Left lung (tissue), 10 donors: Measurements from ENCODE around the gene VAV1. TPM values are rescaled to one million over a fixed set of nuclear protein-coding genes. Genes with fewer than 3 reads are reported as not detected.

Source experiments
- ATAC-seq: fragments of 200-7000 bp; cut with Tn5 transposase; one replicate; pipeline ENCODE4 v1.9.1; 2020; ENCODE audit warnings: moderate library complexity
- DNase-seq, 4 donors: peaks; one replicate each; pipeline ENCODE4 v3.0.0-alpha.2; 2013 to 2020
- H3K27ac ChIP-seq, 2 donors: fragments of 200-600 bp; sonication (generic) in 1 of 2; one replicate each; pipeline versions ENCODE4 v1.5.0 to v1.8.0; 2020 to 2021
- H3K27me3 ChIP-seq, 2 donors: fragments of 200-600 bp; sonication (generic) in 1 of 2; one replicate each; pipeline versions ENCODE4 v1.5.0 to v1.8.0; 2020 to 2021
- H3K36me3 ChIP-seq, 2 donors: fragments of 200-600 bp; sonication (generic) in 1 of 2; one replicate each; pipeline versions ENCODE4 v1.5.0 to v1.8.0; 2020 to 2021
- H3K4me1 ChIP-seq, 2 donors: fragments of 200-600 bp; one replicate each; pipeline ENCODE4 v1.8.0; 2021
- H3K4me3 ChIP-seq, 2 donors: fragments of 200-600 bp; sonication (generic) in 1 of 2; one replicate each; pipeline versions ENCODE4 v1.5.0 to v1.8.0; 2020 to 2021; ENCODE audit warnings: mild to moderate bottlenecking in 1 of 2
- H3K9me3 ChIP-seq, 2 donors: fragments of 200-600 bp; sonication (generic) in 1 of 2; one replicate each; pipeline versions ENCODE4 v1.5.0 to v1.8.0; 2020 to 2021
- CTCF ChIP-seq, 2 donors: fragments of 200-600 bp; sonication (generic) in 1 of 2; IDR thresholded peaks; one replicate each; pipeline versions ENCODE4 v1.5.0 to v1.8.0; 2021; ENCODE audit warnings: antibody characterized with exemption in 2 of 2
- intact Hi-C, 2 donors: fragments of 100-400 bp; cut with DNase I; formaldehyde crosslinking; loops; one replicate each; pipeline versions ENCODE4 v1.11.2 to v1.14.2; 2022
- polyA plus RNA-seq, 6 donors: library from polyadenylated mRNA; unstranded; fragments of 120-200 nt; gene quantifications; one replicate each; pipeline ENCODE4 v1.2.1, GENCODE V29; 2013; ENCODE audit not compliant: insufficient read length in 6 of 6
- total RNA-seq, 2 donors: library from RNA; stranded (reverse); fragmentation: NEBNext Ultra II Directional; extraction: Animal tissue kit (Norgen Biotek cat#: 25700); gene quantifications; one replicate each; pipeline ENCODE4 v1.2.1, GENCODE V29; 2021
- donor health status: DM: no; HTN: yes; CAD: no.
- donor health status: DM: no; HTN: no; CAD: no.

The VAV1 gene
- total and polyA plus RNA-seq, 8 donors = 2.0 to 51.3 (median 2.8) TPM

- no peak for DNase-seq
- H3K4me1 ChIP-seq = peaks cover 0 to 23% of the 10 kb centered on the region in 2 donors
- peaks cover 0 to 22% of the 10 kb centered on the region in 2 donors for H3K27me3 ChIP-seq
- ATAC-seq = no peak
- H3K9me3 ChIP-seq = peaks cover 0 to 4% of the 10 kb centered on the region in 2 donors
- TF ChIP-seq CTCF (IDR thresholded peaks at IDR 0.05) = no peak
- no peak overlapping the region for H3K27ac ChIP-seq
- intact Hi-C loops = no loop called here
- H3K4me3 ChIP-seq = no peak overlapping the region
- H3K36me3 ChIP-seq = no peaks in the 10 kb centered on the region
Measured at GRCh38 chr19:6875218-6875617, 102.7 kb downstream of the VAV1 start.

- Histone ChIP-seq H3K4me3 (no peak overlapping the region), H3K36me3 (no peaks in the 10 kb centered on the region), H3K27me3 (peaks cover 0 to 15% of the 10 kb centered on the region in 2 donors), H3K27ac (peak overlapping the region in 1 of 2 donors; percentile 66), H3K4me1 (peaks cover 0 to 23% of the 10 kb centered on the region in 2 donors), H3K9me3 (peaks cover 0 to 4% of the 10 kb centered on the region in 2 donors)
- ATAC-seq (no peak), DNase-seq (no peak)
- TF ChIP-seq CTCF (IDR thresholded peaks at IDR 0.05) = no peak
- intact Hi-C loops = no loop called here
Measured at GRCh38 chr19:6876748-6877147, 104.2 kb downstream of the VAV1 start.

- DNase-seq (no peak), ATAC-seq (no peak)
- Histone ChIP-seq H3K36me3 (no peaks in the 10 kb centered on the region), H3K27ac (no peak overlapping the region), H3K9me3 (peaks cover 0 to 4% of the 10 kb centered on the region in 2 donors), H3K27me3 (peaks cover 0 to 15% of the 10 kb centered on the region in 2 donors), H3K4me3 (no peak overlapping the region), H3K4me1 (peaks cover 0 to 23% of the 10 kb centered on the region in 2 donors)
- intact Hi-C loops = no loop called here
- TF ChIP-seq CTCF (IDR thresholded peaks at IDR 0.05) = no peak
Measured at GRCh38 chr19:6877766-6878165, 105.3 kb downstream of the VAV1 start.

GRCh38 chr19:6886277-6886897 is 113.9 kb downstream of the VAV1 start:
- no peaks in the 10 kb centered on the region for H3K36me3 ChIP-seq
- intact Hi-C loops = no loop called here
- peak overlapping the region in 1 of 2 donors; percentile 85 for H3K27ac ChIP-seq
- TF ChIP-seq CTCF (IDR thresholded peaks at IDR 0.05) = no peak
- ATAC-seq (no peak), DNase-seq (no peak)
- peaks cover 0 to 9% of the 10 kb centered on the region in 2 donors for H3K27me3 ChIP-seq
- peaks cover 0 to 33% of the 10 kb centered on the region in 2 donors for H3K4me1 ChIP-seq
- no peak overlapping the region for H3K4me3 ChIP-seq
- no peaks in the 10 kb centered on the region for H3K9me3 ChIP-seq

- ATAC-seq (peak; percentile 38), DNase-seq (peak in 1 of 4 donors; percentile 58)
- Histone ChIP-seq H3K9me3 (no peaks in the 10 kb centered on the region), H3K36me3 (no peaks in the 10 kb centered on the region), H3K27me3 (peaks cover 0 to 9% of the 10 kb centered on the region in 2 donors), H3K27ac (peak within 1 kb of the TSS in 1 of 2 donors; percentile 85), H3K4me3 (peak within 1 kb of the TSS in 1 of 2 donors; percentile 35), H3K4me1 (peaks cover 0 to 42% of the 10 kb centered on the region in 2 donors)
- no peak for TF ChIP-seq CTCF (IDR thresholded peaks at IDR 0.05)
- intact Hi-C loops = no loop called here
Measured at GRCh38 chr19:6887316-6887715, 114.8 kb downstream of the VAV1 start, which contains the start of gene ADGRE1. ADGRE1 (plus strand) TSS chr19:6887579; CDS start chr19:6887609, 30 bp downstream.
